IPS DF 4.7 (cell line): ENCODE results near the gene GPR18.

Experiments used
- DNase-seq: peaks from one replicate; pipeline ENCODE4 v3.0.0-alpha.2; 2013; ENCODE audit warnings: low spot score; ENCODE audit errors: extremely low read depth

GPR18 gene

DNA sequence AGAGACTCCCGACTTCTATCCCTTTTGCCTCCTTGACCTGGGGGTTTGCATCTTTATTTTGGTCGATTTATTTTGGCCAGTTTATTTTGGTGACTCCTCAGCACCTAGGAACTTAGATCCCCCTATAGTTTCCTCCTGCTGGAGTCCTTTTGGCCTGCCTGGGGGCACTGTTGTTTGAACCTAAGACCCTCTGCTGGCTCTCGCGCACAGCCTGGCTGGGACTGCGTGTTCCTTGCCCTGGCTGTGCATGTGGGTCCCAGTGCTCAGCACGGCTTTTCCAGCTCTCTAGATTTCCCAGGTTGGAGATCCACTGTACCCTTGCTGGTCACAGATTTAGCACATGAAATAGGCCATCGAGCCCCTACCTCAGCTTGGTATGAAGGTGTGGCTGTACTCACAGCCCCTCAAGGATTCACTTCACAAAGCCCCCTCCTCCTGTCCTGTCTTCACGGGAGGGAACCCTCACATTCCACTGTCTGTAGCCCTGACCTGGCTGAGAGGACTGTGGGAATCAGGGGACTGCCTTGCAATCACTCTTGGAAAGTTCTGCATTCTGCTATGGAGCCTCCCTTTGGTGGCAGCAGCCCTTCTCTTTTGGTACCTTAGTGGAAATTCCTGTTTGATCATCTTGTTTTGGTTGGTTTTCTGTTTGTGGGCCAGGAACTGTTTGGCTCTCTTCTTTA lies 49.2 kb downstream of the GPR18 start:
- no peak for DNase-seq

DNA sequence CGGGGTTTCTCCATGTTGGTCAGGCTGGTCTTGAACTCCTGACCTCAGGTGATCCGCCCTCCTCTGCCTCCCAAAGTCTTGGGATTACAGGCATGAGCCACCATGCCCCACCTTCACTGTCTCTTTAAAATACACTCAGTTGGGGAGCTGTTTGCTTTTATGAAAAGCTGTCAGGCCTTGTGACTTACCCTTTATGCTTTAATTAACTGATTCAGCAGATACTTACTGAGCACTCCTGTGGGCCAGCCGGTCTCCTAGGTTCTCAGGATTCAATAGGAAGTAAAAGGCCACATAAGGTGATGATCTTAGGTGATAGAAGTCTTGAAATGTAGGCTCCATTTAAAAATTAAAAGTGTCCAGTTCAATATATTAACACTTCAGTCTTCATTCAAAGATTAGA lies 50.0 kb downstream of the GPR18 start:
- DNase-seq: no peak

DNA sequence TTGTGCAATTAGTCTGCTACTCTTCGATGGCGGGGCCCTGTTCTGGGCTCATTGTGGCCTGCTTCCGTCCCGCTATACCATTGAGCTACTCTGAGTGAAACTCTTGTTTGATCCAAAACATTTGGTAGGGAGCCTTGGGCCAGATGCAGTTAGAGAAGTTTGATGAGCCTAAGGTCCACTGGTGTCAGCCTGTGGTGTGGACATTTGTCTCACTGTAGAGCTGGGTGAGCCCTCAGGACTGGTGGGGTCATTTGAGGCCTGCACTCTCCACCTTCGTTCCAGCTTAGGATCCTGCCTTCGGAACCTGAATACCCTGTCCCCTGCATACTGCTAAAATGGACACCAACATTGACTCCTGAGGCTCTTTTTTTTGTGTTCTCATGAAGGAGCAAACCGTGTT lies 50.7 kb downstream of the GPR18 start:
- no peak for DNase-seq

DNA sequence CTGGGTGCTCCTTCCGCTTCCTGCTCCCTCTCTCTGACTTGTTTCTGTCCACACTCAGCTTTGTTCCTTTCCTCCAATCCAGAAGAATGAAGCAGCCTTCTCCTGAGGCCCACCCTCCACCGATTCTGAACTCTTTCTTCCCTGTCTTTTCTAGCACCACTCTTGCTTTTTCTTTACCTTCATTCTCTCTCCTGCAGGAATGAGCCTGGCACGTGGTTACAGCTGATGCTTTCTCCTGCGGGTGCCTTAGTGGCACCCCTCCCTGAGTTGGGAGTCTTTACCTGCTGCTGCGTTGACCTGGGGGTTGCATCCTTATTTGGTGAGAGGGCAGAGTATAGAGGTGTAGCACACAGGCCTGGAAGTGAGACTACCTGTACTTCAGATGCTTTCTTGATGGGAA lies 51.3 kb downstream of the GPR18 start:
- DNase-seq: no peak

DNA sequence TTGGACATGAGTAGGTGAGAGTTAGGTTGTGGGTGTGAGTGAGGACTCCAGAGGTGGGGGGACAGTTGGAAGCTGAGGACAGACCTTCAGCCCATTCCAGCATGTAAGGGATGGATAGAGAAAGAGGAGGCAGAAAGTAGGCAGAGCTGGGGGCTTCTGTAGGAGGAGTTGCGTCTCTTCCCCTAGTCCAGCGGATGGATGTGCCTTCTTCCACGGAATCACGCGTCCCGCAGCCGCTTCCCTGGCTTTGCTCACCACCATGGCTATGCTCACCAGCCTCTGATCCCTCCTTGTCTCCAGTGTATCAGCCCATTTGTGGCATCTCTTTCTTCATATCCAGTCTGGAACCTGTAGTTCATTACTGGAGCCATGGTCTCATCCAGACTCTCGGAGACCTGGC lies 52.0 kb downstream of the GPR18 start:
- no peak for DNase-seq

DNA sequence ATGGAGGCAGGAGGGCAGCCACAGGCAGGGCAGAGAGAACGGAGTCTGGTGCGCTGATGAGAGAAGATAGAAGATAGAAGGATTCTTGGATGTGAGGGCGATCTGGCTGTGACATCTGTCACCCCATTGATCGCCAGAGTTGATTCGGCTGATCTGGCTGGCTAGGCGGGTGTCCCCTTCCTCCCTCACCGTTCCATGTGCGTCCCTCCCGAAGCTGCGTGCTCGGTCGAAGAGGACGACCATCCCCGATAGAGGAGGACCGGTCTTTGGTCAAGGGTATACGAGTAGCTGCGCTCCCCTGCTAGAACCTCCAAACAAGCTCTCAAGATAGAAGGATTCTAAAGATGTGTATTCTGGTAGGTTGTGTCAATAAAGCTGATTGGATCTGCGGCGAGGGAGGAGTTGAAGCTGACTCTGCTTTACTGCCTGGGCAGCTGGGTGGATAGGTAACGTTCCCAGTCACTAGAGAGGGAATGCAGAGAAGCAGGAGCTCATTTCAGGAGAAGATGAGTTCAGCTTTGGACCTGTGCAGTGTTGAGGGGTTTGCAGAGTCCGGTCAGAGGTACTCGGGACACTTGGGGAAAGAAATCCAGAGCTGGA lies 52.5 kb downstream of the GPR18 start:
- DNase-seq: no peak
